ENCODE data around the gene TEX26.

- TF ChIP-seq POLR2AphosphoS5 (IDR thresholded peaks at IDR 0.05; ENCODE audit: borderline replicate concordance, low read depth, low read length) (no peak), EZH2 (IDR thresholded peaks at IDR 0.05) (no peak)
Measured at GRCh38 chr13:30991922-30992321, 59.5 kb downstream of the TEX26 start.
